NT2/D1 (cell line): Measurements from ENCODE around the gene LIMS1.
"Not testable (repeated sequence)": the region's sequence is repeated elsewhere in the genome, so short reads cannot be mapped to it uniquely, and the experiment has no call there.

ENCODE experiments used
- DNase-seq: peaks from one replicate; pipeline ENCODE4 v3.0.0-alpha.2; 2011; ENCODE audit warnings: low read depth, low spot score
- H3K27me3 ChIP-seq: 2 replicates; pipeline ENCODE4 v1.6.0; 2011; ENCODE audit warnings: mild to moderate bottlenecking; ENCODE audit not compliant: insufficient read length, insufficient read depth
- H3K36me3 ChIP-seq: 2 replicates; pipeline ENCODE4 v1.6.1; 2011; ENCODE audit warnings: mild to moderate bottlenecking, low read length, mixed read lengths; ENCODE audit not compliant: insufficient read depth, insufficient read length
- H3K4me1 ChIP-seq: 2 replicates; pipeline ENCODE4 v1.5.1; 2011; ENCODE audit not compliant: insufficient read depth, insufficient read length
- H3K4me3 ChIP-seq: 2 replicates; pipeline ENCODE4 v1.5.1; 2011; ENCODE audit warnings: low read depth; ENCODE audit not compliant: insufficient read length
- H3K9ac ChIP-seq: 2 replicates; pipeline ENCODE4 v1.6.0; 2011; ENCODE audit warnings: low read depth; ENCODE audit not compliant: insufficient read length
- H3K9me3 ChIP-seq: 2 replicates; pipeline ENCODE4 v1.5.1; 2011; ENCODE audit warnings: mild to moderate bottlenecking, low read length; ENCODE audit not compliant: insufficient read depth
- SUZ12 ChIP-seq: IDR thresholded peaks from 2 replicates; pipeline ENCODE4 v1.6.1; 2011; ENCODE audit not compliant: insufficient read length, insufficient read depth; ENCODE audit errors: extremely low read depth
- YY1 ChIP-seq: IDR thresholded peaks from 2 replicates; pipeline ENCODE4 v1.6.1; 2011; ENCODE audit not compliant: insufficient read length, insufficient read depth
- ZNF274 ChIP-seq: IDR thresholded peaks from 2 replicates; pipeline ENCODE4 v1.6.1; 2011; ENCODE audit warnings: mild to moderate bottlenecking, low read depth, low read length

LIMS1 gene

DNA sequence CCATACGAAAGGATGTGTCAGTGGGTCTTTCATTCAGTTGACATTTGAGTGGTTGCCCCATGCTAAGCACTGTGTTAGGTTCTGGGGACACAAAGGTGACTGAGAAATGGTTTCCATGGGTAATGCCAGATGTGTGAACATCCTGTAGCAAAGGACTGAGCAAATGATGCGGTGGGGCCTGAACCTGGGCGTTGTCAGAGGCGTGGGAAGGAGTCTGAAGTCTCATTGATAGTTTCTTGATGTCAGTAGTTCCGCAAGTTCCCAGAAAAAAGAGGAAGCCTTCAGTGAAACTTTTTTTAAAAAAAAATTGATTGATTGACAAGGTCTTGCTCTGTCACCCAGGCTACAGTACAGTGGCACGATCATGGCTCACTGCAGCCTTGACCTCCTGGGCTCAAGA lies 56.9 kb downstream of the LIMS1 start:
- Histone ChIP-seq H3K9me3 (no peaks in the 10 kb centered on the region; the same call in 1 of the 2 replicates), H3K4me1 (peaks cover 4% of the 10 kb centered on the region), H3K4me3 (no peak overlapping the region), H3K27me3 (no peaks in the 10 kb centered on the region), H3K36me3 (peaks cover 3% of the 10 kb centered on the region), H3K9ac (no peak overlapping the region)
- no peak for DNase-seq
- no peak for TF ChIP-seq ZNF274
- no peak for TF ChIP-seq YY1
- TF ChIP-seq SUZ12 = no peak

GRCh38 chr2:108593547-108594098 lies 59.4 kb downstream of the LIMS1 start:
- peaks cover 3% of the 10 kb centered on the region for H3K36me3 ChIP-seq
- no peaks in the 10 kb centered on the region for H3K27me3 ChIP-seq
- no peak overlapping the region for H3K9ac ChIP-seq
- no peak for DNase-seq
- no peaks in the 10 kb centered on the region; the same call in 1 of the 2 replicates for H3K9me3 ChIP-seq
- TF ChIP-seq ZNF274 (no peak), YY1 (no peak), SUZ12 (no peak)
- H3K4me3 ChIP-seq = no peak overlapping the region
- H3K4me1 ChIP-seq = peaks cover 4% of the 10 kb centered on the region

GRCh38 chr2:108594132-108594981 lies 60.1 kb downstream of the LIMS1 start:
- Histone ChIP-seq H3K9ac (no peak overlapping the region), H3K9me3 (no peaks in the 10 kb centered on the region; the same call in 1 of the 2 replicates), H3K4me3 (no peak overlapping the region), H3K4me1 (peaks cover 4% of the 10 kb centered on the region), H3K27me3 (no peaks in the 10 kb centered on the region), H3K36me3 (peaks cover 3% of the 10 kb centered on the region)
- no peak for DNase-seq
- TF ChIP-seq ZNF274 = no peak
- no peak for TF ChIP-seq YY1
- no peak for TF ChIP-seq SUZ12

DNA sequence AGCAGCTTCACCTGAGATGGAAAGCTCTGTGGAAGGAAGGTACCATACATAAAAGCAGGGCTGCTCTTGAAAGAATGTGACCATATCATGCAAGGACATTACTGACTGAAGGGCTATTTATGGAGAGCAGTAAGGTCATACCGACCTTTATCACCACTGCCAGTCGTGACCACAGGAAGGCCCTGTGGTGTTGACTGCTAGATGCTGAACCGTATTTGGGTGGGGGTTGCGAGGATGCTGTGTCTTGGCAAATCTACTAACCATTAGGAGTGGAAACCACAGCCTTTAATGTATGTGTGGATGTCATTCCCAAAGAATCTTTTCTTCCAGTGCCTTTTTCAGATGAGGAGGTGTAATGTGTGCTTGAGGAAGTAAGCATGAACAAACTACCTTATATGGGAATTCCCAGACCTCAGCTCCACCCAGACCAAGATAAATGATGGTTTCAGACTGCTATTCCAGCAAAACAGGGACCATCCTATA lies 60.8 kb downstream of the LIMS1 start:
- H3K4me1 ChIP-seq = peaks cover 4% of the 10 kb centered on the region
- DNase-seq = no peak
- H3K27me3 ChIP-seq = no peaks in the 10 kb centered on the region
- no peak overlapping the region for H3K4me3 ChIP-seq
- peaks cover 3% of the 10 kb centered on the region for H3K36me3 ChIP-seq
- TF ChIP-seq SUZ12 (no peak), ZNF274 (no peak), YY1 (no peak)
- H3K9me3 ChIP-seq = no peaks in the 10 kb centered on the region; the same call in 1 of the 2 replicates
- H3K9ac ChIP-seq = no peak overlapping the region

GRCh38 chr2:108595771-108596170 lies 61.5 kb downstream of the LIMS1 start:
- H3K9ac ChIP-seq, H3K36me3 ChIP-seq, DNase-seq, H3K9me3 ChIP-seq, H3K27me3 ChIP-seq, H3K4me1 ChIP-seq, H3K4me3 ChIP-seq: not testable (repeated sequence)

GRCh38 chr2:108597105-108597744 lies 63.0 kb downstream of the LIMS1 start:
- H3K36me3 ChIP-seq, H3K9me3 ChIP-seq, DNase-seq, H3K27me3 ChIP-seq, H3K9ac ChIP-seq, H3K4me1 ChIP-seq, H3K4me3 ChIP-seq: not testable (repeated sequence)

- not testable (repeated sequence) for H3K36me3 ChIP-seq, H3K4me1 ChIP-seq, H3K9ac ChIP-seq, H3K27me3 ChIP-seq, H3K9me3 ChIP-seq, DNase-seq, H3K4me3 ChIP-seq
These were observed 66.9 kb downstream of the LIMS1 start for GRCh38 chr2:108601199-108601598.
